ENCODE results near the gene NAP1L4. TPM values are rescaled to one million over a fixed set of nuclear protein-coding genes. Genes with fewer than 3 reads are reported as not detected.

NAP1L4 gene
- total and polyA plus RNA-seq, 2 donors (not counting 1 experiment from before 2014, with no cell fraction given): 62.1 to 133 TPM

DNA sequence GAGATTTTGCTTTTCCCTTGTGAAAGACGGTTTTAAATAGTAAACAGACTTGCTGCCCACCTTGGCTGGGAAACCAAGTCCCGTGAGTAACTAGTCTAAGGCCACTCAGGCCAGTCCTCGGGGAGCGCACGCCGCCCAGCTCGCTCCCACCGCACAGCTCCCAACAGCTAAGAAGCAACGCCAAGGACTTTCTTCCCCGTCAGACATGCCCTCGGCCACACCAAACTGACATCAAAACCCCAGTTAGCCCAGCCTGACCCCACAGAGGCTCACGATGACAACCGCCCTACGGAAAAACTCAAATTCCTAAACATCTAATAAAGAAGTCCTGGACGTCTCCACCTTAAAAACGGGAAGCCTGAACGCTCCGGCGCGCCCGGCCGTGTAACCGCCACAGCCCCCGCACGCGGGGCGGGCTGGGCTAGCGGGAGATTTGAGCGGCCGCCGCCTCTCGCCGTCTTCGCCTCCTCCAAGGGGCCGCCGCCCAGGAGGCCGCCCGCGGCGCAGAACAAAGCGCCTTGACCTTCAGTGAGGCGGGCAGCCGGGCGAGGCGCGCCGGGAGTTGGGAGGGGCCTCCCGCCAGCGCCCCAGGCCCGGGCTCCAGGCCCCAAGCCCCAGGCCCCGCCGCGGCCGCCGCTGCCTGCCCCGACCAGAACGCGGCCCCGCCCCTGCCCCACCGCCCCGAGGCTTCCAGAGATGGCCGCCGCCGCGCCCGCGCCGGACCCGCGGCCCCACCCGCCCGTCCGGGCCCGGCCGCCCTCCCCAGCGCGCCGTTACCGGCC lies 486 bp downstream of the NAP1L4 start:
- no peak for TF ChIP-seq EZH2 (IDR thresholded peaks at IDR 0.05; ENCODE audit: borderline replicate concordance, insufficient read depth, low read depth, low read length, poor library complexity, severe bottlenecking)
- TF ChIP-seq, protein P1, sequence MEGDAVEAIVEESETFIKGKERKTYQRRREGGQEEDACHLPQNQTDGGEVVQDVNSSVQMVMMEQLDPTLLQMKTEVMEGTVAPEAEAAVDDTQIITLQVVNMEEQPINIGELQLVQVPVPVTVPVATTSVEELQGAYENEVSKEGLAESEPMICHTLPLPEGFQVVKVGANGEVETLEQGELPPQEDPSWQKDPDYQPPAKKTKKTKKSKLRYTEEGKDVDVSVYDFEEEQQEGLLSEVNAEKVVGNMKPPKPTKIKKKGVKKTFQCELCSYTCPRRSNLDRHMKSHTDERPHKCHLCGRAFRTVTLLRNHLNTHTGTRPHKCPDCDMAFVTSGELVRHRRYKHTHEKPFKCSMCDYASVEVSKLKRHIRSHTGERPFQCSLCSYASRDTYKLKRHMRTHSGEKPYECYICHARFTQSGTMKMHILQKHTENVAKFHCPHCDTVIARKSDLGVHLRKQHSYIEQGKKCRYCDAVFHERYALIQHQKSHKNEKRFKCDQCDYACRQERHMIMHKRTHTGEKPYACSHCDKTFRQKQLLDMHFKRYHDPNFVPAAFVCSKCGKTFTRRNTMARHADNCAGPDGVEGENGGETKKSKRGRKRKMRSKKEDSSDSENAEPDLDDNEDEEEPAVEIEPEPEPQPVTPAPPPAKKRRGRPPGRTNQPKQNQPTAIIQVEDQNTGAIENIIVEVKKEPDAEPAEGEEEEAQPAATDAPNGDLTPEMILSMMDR (IDR thresholded peaks at IDR 0.05): no peak
- peak overlapping the region; percentile 98 for H3K4me2 ChIP-seq (replicated peaks; ENCODE audit: low read depth, low read length, poor library complexity, severe bottlenecking)
- no peaks in the 10 kb centered on the region for H3K9me3 ChIP-seq (ENCODE audit: control extremely low read depth in 1 of 3, control insufficient read depth in 2 of 3, insufficient read depth in 1 of 3, low read length in 2 of 3)
- H3K79me2 ChIP-seq (ENCODE audit: control insufficient read depth, insufficient read depth, low read length): peaks cover 51% of the 10 kb centered on the region
- H4K20me1 ChIP-seq (ENCODE audit: control insufficient read depth, insufficient read depth, low read length, poor library complexity, severe bottlenecking): peaks cover 29% of the 10 kb centered on the region
- POLR2A ChIA-PET: interaction anchor here (0.7 to 1.1 kb wide), 4 partner anchors 35 to 388 kb away, joined by 3 to 4 read pairs (median 3); partner anchors contain the start of genes CARS1 and ZNF195
- H3K27me3 ChIP-seq (replicated peaks in 1 of 4; ENCODE audit: control extremely low read depth in 1 of 4, control insufficient read depth in 3 of 4, insufficient read depth in 4 of 4, low read length in 3 of 4): no peaks in the 10 kb centered on the region
- H3K4me3 Mint-ChIP-seq: peak overlapping the region; percentile 96
- CTCF ChIA-PET: interaction anchor here (1.0 to 1.4 kb wide), 3 partner anchors 100 to 460 kb away, joined by 3 to 5 read pairs (median 3); no protein-coding TSS in a partner anchor
- ATAC-seq (ENCODE audit: low read depth) (peak; percentile 55), DNase-seq (no peak)
- WGBS (ENCODE audit: insufficient coverage): under 1% methylated on average over 79 of the region's 79 CpGs
- peak overlapping the region; percentile 71 to 87 for H3K27ac ChIP-seq (ENCODE audit: low read length in 2 of 2)
- H3K36me3 ChIP-seq (replicated peaks in 1 of 2; ENCODE audit: control extremely low read depth in 1 of 2, control insufficient read depth in 1 of 2, extremely low read depth in 1 of 2, insufficient read depth in 2 of 2, low read length in 1 of 2): no peaks in the 10 kb centered on the region
- peak overlapping the region; percentile 93 for H3K9ac ChIP-seq (ENCODE audit: low read length)
- no peaks in the 10 kb centered on the region for H3K9me3 Mint-ChIP-seq (ENCODE audit: insufficient read depth)
- intact Hi-C loops (cut with micrococcal nuclease): loop anchor here (1.0 to 5.0 kb wide), 11 partner anchors 46 to 1229 kb away; partner anchors contain the start of genes CARS1, CDKN1C, CTSD and TSSC4
- H3K4me1 Mint-ChIP-seq: peaks cover 48% of the 10 kb centered on the region
- H2AFZ ChIP-seq (ENCODE audit: insufficient read depth, low read depth, low read length, poor library complexity, severe bottlenecking): peak overlapping the region; percentile 99
- peak overlapping the region; percentile 71 to 97 (median 88) for H3K4me3 ChIP-seq (ENCODE audit: control extremely low read depth in 1 of 5, extremely low read depth in 1 of 5, insufficient read depth in 1 of 5, low read depth in 2 of 5, low read length in 4 of 5)
- H3K4me1 ChIP-seq (ENCODE audit: control insufficient read depth in 2 of 2, insufficient read depth in 2 of 2, low read length in 2 of 2): peaks cover 40 to 45% of the 10 kb centered on the region in 2 donors
- H3K27me3 Mint-ChIP-seq: no peaks in the 10 kb centered on the region
- H3K27ac Mint-ChIP-seq: peak overlapping the region; percentile 99

Measured in B cell (primary cell).